Mesenchymal stem cell (in vitro differentiated cells and primary cell): ENCODE data around the gene AP3B1.
A peak's percentile ranks its signal among the peaks of the same experiment; 100 is the strongest.

ENCODE experiments used
- DNase-seq: peaks from one replicate; pipeline ENCODE4 v3.0.0-alpha.2; 2013
- H2AFZ ChIP-seq: one replicate; pipeline ENCODE4 v1.6.1; 2013; ENCODE audit warnings: low read depth, mild to moderate bottlenecking, control low read depth, inconsistent platforms, low read length, moderate library complexity
- H2AK5ac ChIP-seq: 2 replicates; pipeline ENCODE4 v1.6.1; 2013; ENCODE audit warnings: low read length, moderate library complexity, mild to moderate bottlenecking, inconsistent platforms; ENCODE audit not compliant: severe bottlenecking
- H2BK120ac ChIP-seq: one replicate; pipeline ENCODE4 v1.6.1; 2013; ENCODE audit warnings: low read depth, mild to moderate bottlenecking, inconsistent platforms, low read length, moderate library complexity
- H2BK12ac ChIP-seq, 2 experiments: one replicate each; pipeline ENCODE4 v1.6.1; 2013; ENCODE audit warnings: inconsistent platforms in 2 of 2, low read length in 2 of 2, mild to moderate bottlenecking in 2 of 2, moderate library complexity in 2 of 2, control low read depth in 1 of 2
- H2BK15ac ChIP-seq: one replicate; pipeline ENCODE4 v1.6.1; 2013; ENCODE audit warnings: mild to moderate bottlenecking, low read depth, inconsistent platforms; ENCODE audit not compliant: poor library complexity, severe bottlenecking
- H2BK5ac ChIP-seq: 2 replicates; pipeline ENCODE4 v1.6.1; 2013; ENCODE audit warnings: low read depth, mild to moderate bottlenecking, low read length, control low read depth, inconsistent platforms; ENCODE audit not compliant: poor library complexity, severe bottlenecking
- H3K14ac ChIP-seq, 2 experiments: one replicate each; pipeline ENCODE4 v1.6.1; 2013; ENCODE audit warnings: inconsistent platforms in 2 of 2, low read length in 2 of 2, control low read depth in 1 of 2, mild to moderate bottlenecking in 1 of 2, moderate library complexity in 1 of 2
- H3K18ac ChIP-seq, 2 experiments: one replicate each; pipeline ENCODE4 v1.6.1; 2013; ENCODE audit warnings: inconsistent platforms in 2 of 2, low read length in 2 of 2, control low read depth in 1 of 2, low read depth in 1 of 2, mild to moderate bottlenecking in 1 of 2
- H3K23ac ChIP-seq, 2 experiments: one replicate each; pipeline ENCODE4 v1.6.1; 2013; ENCODE audit warnings: inconsistent platforms in 2 of 2, low read length in 2 of 2, mild to moderate bottlenecking in 2 of 2, moderate library complexity in 2 of 2, control low read depth in 1 of 2
- H3K27ac ChIP-seq: 2 replicates; pipeline ENCODE4 v1.5.1; 2013; ENCODE audit warnings: mild to moderate bottlenecking, moderate library complexity, low read length, control low read depth, inconsistent platforms; ENCODE audit not compliant: poor library complexity, severe bottlenecking
- H3K27me3 ChIP-seq, 2 experiments: 2 replicates each; pipeline versions ENCODE4 v1.6.1 to v1.7.0; 2013; ENCODE audit warnings: low read length in 2 of 2, mild to moderate bottlenecking in 2 of 2, moderate library complexity in 2 of 2, control low read depth in 1 of 2, inconsistent platforms in 1 of 2; ENCODE audit not compliant: control insufficient read depth in 1 of 2, insufficient read depth in 1 of 2
- H3K36me3 ChIP-seq, 2 experiments: 2 replicates each; pipeline versions ENCODE4 v1.6.1 to v1.7.0; 2013; ENCODE audit warnings: low read length in 2 of 2, control low read depth in 1 of 2, inconsistent platforms in 1 of 2, low read depth in 1 of 2, mild to moderate bottlenecking in 1 of 2; ENCODE audit not compliant: insufficient read depth in 2 of 2, control insufficient read depth in 1 of 2
- H3K4ac ChIP-seq, 2 experiments: one replicate each; pipeline ENCODE4 v1.6.1; 2013; ENCODE audit warnings: inconsistent platforms in 2 of 2, low read length in 2 of 2, mild to moderate bottlenecking in 2 of 2, moderate library complexity in 2 of 2, control low read depth in 1 of 2, low read depth in 1 of 2
- H3K4me1 ChIP-seq: 2 replicates; pipeline ENCODE4 v1.6.1; 2013; ENCODE audit warnings: low read depth, low read length, control low read depth; ENCODE audit not compliant: control insufficient read depth, insufficient read depth
- H3K4me2 ChIP-seq: 2 replicates; pipeline ENCODE4 v1.6.1; 2013; ENCODE audit warnings: low read length, mild to moderate bottlenecking, inconsistent platforms; ENCODE audit not compliant: poor library complexity, severe bottlenecking
- H3K4me3 ChIP-seq, 2 experiments: 2 replicates each; pipeline versions ENCODE4 v1.5.1 to v1.7.0; 2013; ENCODE audit warnings: low read length in 2 of 2, mild to moderate bottlenecking in 2 of 2, control low read depth in 1 of 2, low read depth in 1 of 2; ENCODE audit not compliant: insufficient read depth in 1 of 2
- H3K79me1 ChIP-seq: replicated peaks from 2 replicates; pipeline ENCODE4 v1.6.1; 2013; ENCODE audit warnings: mild to moderate bottlenecking, control low read depth, low read length, inconsistent platforms; ENCODE audit not compliant: poor library complexity, severe bottlenecking
- H3K9ac ChIP-seq: 2 replicates; pipeline ENCODE4 v1.7.0; 2013; ENCODE audit warnings: mild to moderate bottlenecking, low read length, moderate library complexity
- H3K9me3 ChIP-seq: 2 replicates; pipeline ENCODE4 v1.7.0; 2013; ENCODE audit warnings: mild to moderate bottlenecking, low read length; ENCODE audit not compliant: control insufficient read depth
- H4K8ac ChIP-seq: one replicate; pipeline ENCODE4 v1.6.1; 2013; ENCODE audit warnings: inconsistent platforms, mild to moderate bottlenecking, low read length, moderate library complexity
- H4K91ac ChIP-seq: one replicate; pipeline ENCODE4 v1.6.1; 2013; ENCODE audit warnings: mild to moderate bottlenecking, low read length, inconsistent platforms
- WGBS: methylation state at CpG from one replicate; pipeline ENCODE4 v1.1.7; 2013; ENCODE audit warnings: mixed read lengths; 5-methylcytosine and 5-hydroxymethylcytosine counted together

The AP3B1 gene

GRCh38 chr5:78003450-78003849 is 291.0 kb downstream of the AP3B1 start:
- no peak overlapping the region for H3K23ac ChIP-seq
- no peak overlapping the region for H3K27ac ChIP-seq
- no peak overlapping the region for H2BK12ac ChIP-seq
- H4K91ac ChIP-seq: no peak overlapping the region
- peaks cover 7 to 26% of the 10 kb centered on the region in 2 experiments for H3K36me3 ChIP-seq
- no peak overlapping the region for H2BK5ac ChIP-seq
- no peak overlapping the region for H3K9ac ChIP-seq
- no peaks in the 10 kb centered on the region for H3K27me3 ChIP-seq
- WGBS: 88% methylated on average over 4 of the region's 5 CpGs
- H3K18ac ChIP-seq: no peak overlapping the region
- H3K4ac ChIP-seq: no peak overlapping the region
- H2BK15ac ChIP-seq: no peak overlapping the region
- H2AFZ ChIP-seq: no peak overlapping the region
- H2AK5ac ChIP-seq: no peak overlapping the region
- H3K4me1 ChIP-seq: peaks cover 2% of the 10 kb centered on the region
- no peak overlapping the region for H4K8ac ChIP-seq
- H3K14ac ChIP-seq: peak overlapping the region in 1 of 2 experiments; percentile 22
- H3K79me1 ChIP-seq: peaks cover 5% of the 10 kb centered on the region
- no peak overlapping the region for H2BK120ac ChIP-seq
- DNase-seq: no peak
- no peak overlapping the region for H3K4me2 ChIP-seq
- no peaks in the 10 kb centered on the region for H3K9me3 ChIP-seq
- H3K4me3 ChIP-seq: no peak overlapping the region

- Histone ChIP-seq H3K9me3 (no peaks in the 10 kb centered on the region), H2AFZ (no peak overlapping the region), H3K23ac (no peak overlapping the region), H3K36me3 (peaks cover 7 to 31% of the 10 kb centered on the region in 2 experiments), H3K9ac (no peak overlapping the region), H2BK120ac (no peak overlapping the region), H4K91ac (no peak overlapping the region), H3K4ac (no peak overlapping the region), H3K4me2 (no peak overlapping the region), H3K79me1 (peaks cover 5% of the 10 kb centered on the region), H2BK5ac (no peak overlapping the region), H3K27ac (no peak overlapping the region), H2AK5ac (no peak overlapping the region), H3K4me3 (no peak overlapping the region), H2BK15ac (no peak overlapping the region), H3K18ac (no peak overlapping the region), H3K14ac (no peak overlapping the region), H3K27me3 (no peaks in the 10 kb centered on the region), H2BK12ac (no peak overlapping the region), H4K8ac (no peak overlapping the region), H3K4me1 (peaks cover 2% of the 10 kb centered on the region)
- 100% methylated on average over 1 of the region's 1 CpG for WGBS
- no peak for DNase-seq
These were observed 291.8 kb downstream of the AP3B1 start for GRCh38 chr5:78002690-78003089.

GRCh38 chr5:78001197-78001596 is 293.3 kb downstream of the AP3B1 start:
- no peaks in the 10 kb centered on the region for H3K27me3 ChIP-seq
- no peak overlapping the region for H3K27ac ChIP-seq
- H3K4me3 ChIP-seq: no peak overlapping the region
- peaks cover 5% of the 10 kb centered on the region for H3K79me1 ChIP-seq
- H2BK120ac ChIP-seq: no peak overlapping the region
- no peak overlapping the region for H2BK15ac ChIP-seq
- no peak overlapping the region for H2AFZ ChIP-seq
- H3K23ac ChIP-seq: no peak overlapping the region
- no peak overlapping the region for H2AK5ac ChIP-seq
- H2BK12ac ChIP-seq: no peak overlapping the region
- no peak overlapping the region for H3K4me2 ChIP-seq
- H3K4ac ChIP-seq: no peak overlapping the region
- H3K9me3 ChIP-seq: no peaks in the 10 kb centered on the region
- peaks cover 7 to 36% of the 10 kb centered on the region in 2 experiments for H3K36me3 ChIP-seq
- H3K4me1 ChIP-seq: peaks cover 2% of the 10 kb centered on the region
- H3K14ac ChIP-seq: no peak overlapping the region
- H3K18ac ChIP-seq: no peak overlapping the region
- DNase-seq: no peak
- no peak overlapping the region for H2BK5ac ChIP-seq
- H3K9ac ChIP-seq: no peak overlapping the region
- H4K8ac ChIP-seq: no peak overlapping the region
- H4K91ac ChIP-seq: no peak overlapping the region
- WGBS: 92% methylated on average over 7 of the region's 7 CpGs

GRCh38 chr5:78000191-78000590 is 294.3 kb downstream of the AP3B1 start:
- WGBS: 100% methylated on average over 2 of the region's 6 CpGs
- DNase-seq: no peak
- H3K9me3 ChIP-seq: no peaks in the 10 kb centered on the region
- no peak overlapping the region for H2BK120ac ChIP-seq
- no peak overlapping the region for H3K4me3 ChIP-seq
- no peak overlapping the region for H3K27ac ChIP-seq
- no peak overlapping the region for H2AK5ac ChIP-seq
- no peak overlapping the region for H4K8ac ChIP-seq
- peaks cover 2% of the 10 kb centered on the region for H3K4me1 ChIP-seq
- no peak overlapping the region for H4K91ac ChIP-seq
- H2AFZ ChIP-seq: no peak overlapping the region
- peaks cover 7 to 42% of the 10 kb centered on the region in 2 experiments for H3K36me3 ChIP-seq
- no peak overlapping the region for H2BK15ac ChIP-seq
- peaks cover 5% of the 10 kb centered on the region for H3K79me1 ChIP-seq
- no peaks in the 10 kb centered on the region for H3K27me3 ChIP-seq
- H3K9ac ChIP-seq: no peak overlapping the region
- no peak overlapping the region for H3K23ac ChIP-seq
- H3K14ac ChIP-seq: no peak overlapping the region
- H3K4ac ChIP-seq: no peak overlapping the region
- H3K4me2 ChIP-seq: no peak overlapping the region
- H3K18ac ChIP-seq: no peak overlapping the region
- H2BK12ac ChIP-seq: no peak overlapping the region
- no peak overlapping the region for H2BK5ac ChIP-seq
